Keratinocyte (primary cell): ENCODE data around the gene PARP16.

Source experiments
- CTCF ChIP-seq, 3 experiments: IDR thresholded peaks in 1 of 3; conservative IDR thresholded peaks in 1 of 3; optimal IDR thresholded peaks in 1 of 3; 2 replicates in 2 of 3; 3 replicates in 1 of 3; pipeline versions ENCODE3 to v1.5.1; 2011; ENCODE audit warnings: low read length in 3 of 3, mild to moderate bottlenecking in 3 of 3, moderate library complexity in 2 of 3, control low read depth in 1 of 3, inconsistent platforms in 1 of 3; ENCODE audit not compliant: insufficient read depth in 2 of 3; ENCODE audit errors: extremely low read depth in 1 of 3
- EZH2 ChIP-seq: IDR thresholded peaks from one replicate; pipeline ENCODE4 v1.6.1; 2012; ENCODE audit warnings: inconsistent platforms, mild to moderate bottlenecking, low read length, moderate library complexity

GRCh38 chr15:65259367-65259797, 27.3 kb downstream of the PARP16 start:
- TF ChIP-seq EZH2 (no peak), CTCF (optimal IDR thresholded peaks at IDR 0.05 in 1 of 3, IDR thresholded peaks at IDR 0.05 in 1 of 3, conservative IDR thresholded peaks at IDR 0.05 in 1 of 3; ENCODE audit: extremely low read depth in 1 of 3, insufficient read depth in 2 of 3, low read length in 3 of 3) (no peak)
